Astrocyte of the cerebellum (primary cell): Measurements from ENCODE around the gene RAC2.
"Not testable (repeated sequence)": the region's sequence is repeated elsewhere in the genome, so short reads cannot be mapped to it uniquely, and the experiment has no call there.

ENCODE experiments used
- DNase-seq: peaks from one replicate; pipeline ENCODE4 v3.0.0-alpha.2; 2011; ENCODE audit warnings: low read depth
- H3K4me3 ChIP-seq: 2 replicates; pipeline ENCODE4 v1.5.1; 2011; ENCODE audit warnings: mild to moderate bottlenecking, low read depth, low read length, moderate library complexity
- CTCF ChIP-seq: IDR thresholded peaks from 2 replicates; pipeline ENCODE4 v1.5.1; 2012; ENCODE audit warnings: low read length, low read depth, moderate library complexity, mild to moderate bottlenecking; ENCODE audit errors: missing control alignments
- in situ Hi-C: cut with HindIII; loops from 2 replicates; pipeline ENCODE4 v1.10.0; 2017; ENCODE audit warnings: low sequenced_read_pairs

RAC2 gene

GRCh38 chr22:37203354-37204044, 40.6 kb downstream of the RAC2 start:
- DNase-seq: no peak
- no peak for TF ChIP-seq CTCF
- no peak overlapping the region for H3K4me3 ChIP-seq
- in situ Hi-C loops: no loop called here

- no peak for TF ChIP-seq CTCF
- no peak for DNase-seq
- in situ Hi-C loops: no loop called here
- no peak overlapping the region for H3K4me3 ChIP-seq
Observed at GRCh38 chr22:37202716-37203115, 41.4 kb downstream of the RAC2 start.

- no peak for TF ChIP-seq CTCF
- no peak for DNase-seq
- H3K4me3 ChIP-seq: no peak overlapping the region
- in situ Hi-C loops: no loop called here
Observed at GRCh38 chr22:37202001-37202555, 42.0 kb downstream of the RAC2 start.

GRCh38 chr22:37201443-37201820, 42.6 kb downstream of the RAC2 start:
- DNase-seq, H3K4me3 ChIP-seq, in situ Hi-C loops: not testable (repeated sequence)

GRCh38 chr22:37199760-37200108, 44.3 kb downstream of the RAC2 start:
- H3K4me3 ChIP-seq: no peak overlapping the region
- TF ChIP-seq CTCF: no peak
- in situ Hi-C loops: no loop called here
- no peak for DNase-seq

GRCh38 chr22:37199103-37199759, 44.8 kb downstream of the RAC2 start:
- peak; percentile 96 for DNase-seq
- in situ Hi-C loops: no loop called here
- peak; percentile 82 for TF ChIP-seq CTCF
- peak overlapping the region; percentile 63 for H3K4me3 ChIP-seq
